HAP-1 (cell line): ENCODE results near the gene BOD1.

Source experiments
- DNase-seq, 2 experiments: peaks; one replicate each; pipeline ENCODE4 v3.0.0-alpha.2; 2016 to 2020; ENCODE audit warnings: low spot score in 2 of 2
- H3K27me3 ChIP-seq: fragments of 250-450 bp; sonication (Bioruptor Pico); 2 replicates; pipeline ENCODE4 v1.5.1; 2020; ENCODE audit warnings: low read depth, mild to moderate bottlenecking, moderate library complexity
- H3K36me3 ChIP-seq: fragments of 250-450 bp; sonication (Bioruptor Pico); replicated peaks from 2 replicates; pipeline ENCODE4 v1.5.1; 2020; ENCODE audit warnings: mild to moderate bottlenecking
- H3K4me1 ChIP-seq: fragments of 250-450 bp; sonication (Bioruptor Pico); 2 replicates; pipeline ENCODE4 v1.5.1; 2020; ENCODE audit warnings: mild to moderate bottlenecking
- H3K4me3 ChIP-seq: fragments of 250-450 bp; sonication (Bioruptor Pico); 2 replicates; pipeline ENCODE4 v1.5.1; 2020; ENCODE audit warnings: mild to moderate bottlenecking, moderate library complexity
- H3K9me3 ChIP-seq: fragments of 250-450 bp; sonication (Bioruptor Pico); 2 replicates; pipeline ENCODE4 v1.5.1; 2020; ENCODE audit warnings: mild to moderate bottlenecking, moderate library complexity
- in situ Hi-C: fragments of 300-500 bp; cut with MboI; formaldehyde crosslinking; loops from 3 replicates; pipeline ENCODE4 v1.14.3; 2020; ENCODE audit warnings: low sequenced_read_pairs, inconsistent platforms, mixed read lengths

BOD1 gene

DNA sequence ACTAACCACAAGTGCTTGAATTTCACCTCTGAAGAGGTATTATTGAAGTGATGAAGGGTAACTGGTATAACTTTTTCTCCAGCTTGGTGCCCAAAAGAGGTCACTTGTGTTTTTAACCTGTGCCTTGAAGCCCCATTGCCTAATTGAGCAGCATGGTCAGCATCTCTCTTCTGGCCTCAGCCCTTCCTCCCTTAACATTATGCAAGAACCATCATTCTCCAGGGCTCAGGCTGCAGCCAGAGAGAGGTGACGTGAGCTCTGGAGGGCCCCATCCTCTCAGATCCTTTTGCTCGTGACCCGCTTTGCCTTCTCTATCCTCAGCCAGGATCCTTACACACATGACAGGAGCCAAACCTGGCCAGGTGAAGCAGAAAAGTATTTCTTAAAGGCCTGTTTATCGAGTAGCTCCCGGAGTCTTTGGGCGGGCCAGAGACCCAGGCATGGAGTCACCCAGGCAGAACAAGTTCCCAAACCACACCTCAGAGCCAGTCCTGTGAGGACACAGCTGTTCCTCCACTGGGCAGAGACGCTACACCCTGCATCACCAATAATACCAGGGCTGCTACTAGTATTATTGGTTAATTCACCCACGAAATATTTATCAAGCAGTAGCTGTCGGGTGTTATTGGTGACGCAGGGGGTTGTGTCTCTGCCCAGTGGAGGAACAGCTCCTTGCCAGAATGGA lies 29.6 kb upstream of the BOD1 start:
- no peaks in the 10 kb centered on the region for H3K27me3 ChIP-seq
- no peak overlapping the region for H3K4me3 ChIP-seq
- no peaks in the 10 kb centered on the region for H3K36me3 ChIP-seq
- H3K4me1 ChIP-seq = no peaks in the 10 kb centered on the region
- DNase-seq = no peak
- in situ Hi-C loops = no loop called here
- no peaks in the 10 kb centered on the region for H3K9me3 ChIP-seq

DNA sequence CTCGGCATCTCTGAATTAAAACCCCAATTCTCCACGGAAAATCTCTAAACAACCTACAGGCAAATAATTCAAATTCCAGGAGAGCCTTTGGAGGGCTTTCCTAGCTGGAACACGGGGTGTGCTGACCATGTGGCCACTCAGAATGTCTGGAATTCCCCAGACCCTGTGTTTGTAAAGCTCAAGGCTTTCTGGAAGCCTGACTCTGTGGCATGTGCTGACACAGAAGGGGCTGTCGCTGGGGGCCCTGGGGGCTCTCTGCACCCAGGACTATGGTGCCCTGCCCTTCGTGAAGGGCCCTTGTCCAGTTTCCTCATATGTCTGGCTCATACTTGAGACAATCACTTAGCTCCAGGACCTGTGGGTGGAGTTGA lies 29.0 kb upstream of the BOD1 start:
- in situ Hi-C loops = no loop called here
- Histone ChIP-seq H3K4me3 (no peak overlapping the region), H3K27me3 (no peaks in the 10 kb centered on the region), H3K4me1 (no peaks in the 10 kb centered on the region), H3K9me3 (no peaks in the 10 kb centered on the region), H3K36me3 (no peaks in the 10 kb centered on the region)
- DNase-seq = no peak

DNA sequence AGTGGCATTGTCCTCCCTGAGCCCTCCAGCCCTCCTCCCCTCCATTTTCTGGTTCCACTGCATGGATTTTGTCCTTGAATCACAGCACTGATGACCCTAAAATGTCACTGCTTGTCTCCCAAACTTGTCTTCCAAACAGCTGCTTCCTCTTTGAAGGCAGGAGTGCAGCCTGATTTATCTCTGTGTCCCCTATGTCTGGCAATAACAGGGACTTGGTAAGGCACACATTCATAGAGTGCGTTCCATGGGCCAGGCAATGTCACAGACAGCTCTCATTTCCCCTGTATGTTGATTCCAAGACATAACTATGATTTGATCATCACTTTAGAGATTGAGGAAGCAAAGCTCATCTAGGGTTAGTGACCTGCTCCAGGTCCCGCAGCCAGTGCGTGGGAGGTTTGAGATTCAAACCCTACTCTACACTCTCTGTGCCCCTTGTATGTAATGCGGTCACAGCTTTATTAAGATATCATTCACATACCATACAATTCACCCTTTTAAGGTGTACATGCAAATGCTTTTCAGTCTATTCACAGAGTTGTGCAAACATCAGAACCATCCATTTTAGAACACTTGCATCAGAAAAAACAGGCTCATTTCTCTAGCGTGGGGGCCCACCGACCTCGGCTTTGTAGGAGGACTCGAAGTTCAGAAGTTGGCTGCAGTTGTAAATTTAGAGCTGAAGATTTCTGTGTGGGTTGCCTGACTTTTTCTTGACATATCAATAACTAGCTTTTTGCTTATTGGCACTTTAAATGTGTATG lies 28.4 kb upstream of the BOD1 start:
- in situ Hi-C loops = no loop called here
- DNase-seq = no peak
- H3K9me3 ChIP-seq = no peaks in the 10 kb centered on the region

DNA sequence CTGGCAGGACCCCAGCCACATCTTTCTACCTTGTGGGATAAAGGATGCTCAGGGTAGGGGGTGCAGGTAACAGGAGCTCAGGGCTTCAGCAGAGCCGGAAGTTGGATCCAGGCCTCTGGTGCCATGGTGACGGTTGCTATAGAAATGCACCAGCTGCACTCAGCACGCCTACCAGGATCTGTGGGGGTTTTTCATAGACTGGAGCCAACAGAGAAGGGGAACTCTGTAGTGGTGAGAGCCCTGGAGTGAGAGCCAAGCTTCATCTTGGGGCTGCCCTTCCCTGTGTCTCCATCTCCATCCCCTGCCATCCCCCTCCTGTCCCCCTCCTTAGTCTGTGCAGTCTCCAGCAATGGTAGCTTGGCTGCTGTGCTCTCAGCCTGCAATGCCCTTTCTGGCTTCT lies 27.5 kb upstream of the BOD1 start:
- in situ Hi-C loops = no loop called here

More for the DNA sequence above, 28.4 kb upstream of the BOD1 start:
- H3K4me1 ChIP-seq = no peaks in the 10 kb centered on the region
- H3K27me3 ChIP-seq = no peaks in the 10 kb centered on the region
- H3K4me3 ChIP-seq = no peak overlapping the region
- no peaks in the 10 kb centered on the region for H3K36me3 ChIP-seq

DNA sequence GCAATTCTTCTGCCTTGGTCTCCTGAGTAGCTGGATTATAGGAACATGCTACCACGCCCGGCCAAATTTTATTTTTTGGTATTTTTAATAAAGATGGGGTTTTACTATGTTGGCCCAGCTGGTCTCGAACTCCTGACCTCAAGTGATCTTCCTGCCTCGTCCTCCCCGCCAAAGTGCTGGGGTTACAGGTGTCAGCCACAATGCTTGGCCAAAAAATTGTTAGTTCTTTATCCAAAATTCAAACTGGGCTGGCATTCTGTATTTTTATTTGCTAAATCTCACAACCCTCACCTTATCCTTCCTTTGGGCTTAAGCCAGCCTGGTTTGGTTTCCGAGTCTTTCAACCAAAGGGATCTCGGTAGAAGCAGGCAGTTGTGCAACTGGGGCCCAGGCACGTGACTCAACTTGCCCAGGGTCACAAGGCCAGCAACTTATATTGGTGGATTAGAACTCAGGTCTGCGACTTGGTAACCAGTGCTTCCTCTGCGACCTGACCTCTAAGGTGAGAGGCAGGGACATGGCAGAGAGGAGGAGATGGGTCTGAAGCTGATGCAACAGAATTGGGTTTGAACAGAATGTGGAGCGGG lies 26.5 kb upstream of the BOD1 start:
- H3K9me3 ChIP-seq = no peaks in the 10 kb centered on the region
- no peaks in the 10 kb centered on the region for H3K36me3 ChIP-seq
- in situ Hi-C loops = no loop called here
- DNase-seq = no peak
- no peaks in the 10 kb centered on the region for H3K4me1 ChIP-seq
- no peaks in the 10 kb centered on the region for H3K27me3 ChIP-seq
- no peak overlapping the region for H3K4me3 ChIP-seq

More for the DNA sequence above, 27.5 kb upstream of the BOD1 start:
- no peak overlapping the region for H3K4me3 ChIP-seq
- no peaks in the 10 kb centered on the region for H3K36me3 ChIP-seq
- H3K27me3 ChIP-seq = no peaks in the 10 kb centered on the region
- DNase-seq = no peak
- H3K4me1 ChIP-seq = no peaks in the 10 kb centered on the region
- no peaks in the 10 kb centered on the region for H3K9me3 ChIP-seq

DNA sequence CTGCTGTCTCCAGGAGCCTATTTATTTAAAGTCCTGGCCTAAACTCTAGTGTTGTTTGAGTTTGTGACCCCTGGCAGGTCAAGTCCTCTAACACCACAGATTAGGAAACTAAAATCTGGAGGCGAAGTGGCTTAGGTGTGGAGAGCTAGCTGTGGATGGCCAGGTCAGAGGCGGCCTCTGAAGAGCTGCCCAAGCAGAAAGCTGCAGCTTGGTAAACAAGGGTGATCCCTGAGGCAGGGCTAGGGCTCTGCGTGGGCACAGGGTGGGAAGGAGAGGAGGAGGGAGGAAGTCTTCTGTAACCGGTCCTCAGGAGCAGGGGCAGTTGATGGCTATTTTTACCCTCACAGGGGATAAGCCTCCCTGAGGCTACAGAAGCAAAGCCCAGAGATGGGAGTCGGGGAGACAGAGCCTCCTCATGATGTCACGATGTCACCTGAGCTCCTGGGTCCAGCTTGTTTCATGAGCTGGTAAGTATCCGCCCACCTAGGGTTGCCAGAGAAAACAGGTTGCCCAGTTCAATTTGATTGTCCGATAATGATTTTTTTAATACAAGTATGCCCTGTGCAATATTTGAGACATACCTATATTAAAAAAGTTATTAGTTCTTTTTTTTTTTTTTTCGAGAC lies 25.9 kb upstream of the BOD1 start:
- no peak overlapping the region for H3K4me3 ChIP-seq
- no peaks in the 10 kb centered on the region for H3K4me1 ChIP-seq
- in situ Hi-C loops = no loop called here
- DNase-seq = no peak
- H3K27me3 ChIP-seq = no peaks in the 10 kb centered on the region
- no peaks in the 10 kb centered on the region for H3K9me3 ChIP-seq
- H3K36me3 ChIP-seq = no peaks in the 10 kb centered on the region

DNA sequence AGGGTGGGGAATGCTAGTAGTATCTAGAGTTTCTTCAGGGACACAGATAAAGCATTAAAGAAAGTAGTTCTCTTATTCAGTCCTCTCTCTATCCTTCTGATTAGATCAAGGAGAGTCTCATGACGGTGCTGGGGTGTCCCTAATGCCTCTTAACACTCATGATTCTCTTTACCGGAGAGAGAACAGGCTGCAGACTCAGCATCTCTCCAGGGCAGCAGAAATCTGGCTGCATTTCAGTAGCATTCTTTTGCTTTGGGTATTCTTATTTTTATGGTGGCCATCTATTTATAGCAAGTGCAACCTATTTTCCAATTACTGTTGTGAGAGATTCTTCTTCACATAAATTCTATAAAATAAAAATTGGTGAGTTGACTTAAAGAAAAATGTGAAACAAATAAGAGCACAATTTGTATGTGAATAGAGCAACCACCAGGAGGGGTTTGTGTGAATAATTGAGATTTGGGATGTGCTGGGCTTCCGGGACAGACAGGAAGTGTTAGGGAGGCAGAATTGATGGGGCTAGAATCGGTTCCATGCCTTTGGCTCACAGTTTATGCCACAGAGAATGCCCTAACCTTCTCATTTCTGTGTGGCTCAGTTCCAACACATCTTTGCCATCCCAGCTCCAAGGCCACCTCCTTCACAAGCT lies 23.8 kb upstream of the BOD1 start:
- no peaks in the 10 kb centered on the region for H3K27me3 ChIP-seq
- H3K4me1 ChIP-seq = no peaks in the 10 kb centered on the region
- in situ Hi-C loops = no loop called here
- H3K36me3 ChIP-seq = no peaks in the 10 kb centered on the region
- no peaks in the 10 kb centered on the region for H3K9me3 ChIP-seq
- no peak for DNase-seq
- H3K4me3 ChIP-seq = no peak overlapping the region

DNA sequence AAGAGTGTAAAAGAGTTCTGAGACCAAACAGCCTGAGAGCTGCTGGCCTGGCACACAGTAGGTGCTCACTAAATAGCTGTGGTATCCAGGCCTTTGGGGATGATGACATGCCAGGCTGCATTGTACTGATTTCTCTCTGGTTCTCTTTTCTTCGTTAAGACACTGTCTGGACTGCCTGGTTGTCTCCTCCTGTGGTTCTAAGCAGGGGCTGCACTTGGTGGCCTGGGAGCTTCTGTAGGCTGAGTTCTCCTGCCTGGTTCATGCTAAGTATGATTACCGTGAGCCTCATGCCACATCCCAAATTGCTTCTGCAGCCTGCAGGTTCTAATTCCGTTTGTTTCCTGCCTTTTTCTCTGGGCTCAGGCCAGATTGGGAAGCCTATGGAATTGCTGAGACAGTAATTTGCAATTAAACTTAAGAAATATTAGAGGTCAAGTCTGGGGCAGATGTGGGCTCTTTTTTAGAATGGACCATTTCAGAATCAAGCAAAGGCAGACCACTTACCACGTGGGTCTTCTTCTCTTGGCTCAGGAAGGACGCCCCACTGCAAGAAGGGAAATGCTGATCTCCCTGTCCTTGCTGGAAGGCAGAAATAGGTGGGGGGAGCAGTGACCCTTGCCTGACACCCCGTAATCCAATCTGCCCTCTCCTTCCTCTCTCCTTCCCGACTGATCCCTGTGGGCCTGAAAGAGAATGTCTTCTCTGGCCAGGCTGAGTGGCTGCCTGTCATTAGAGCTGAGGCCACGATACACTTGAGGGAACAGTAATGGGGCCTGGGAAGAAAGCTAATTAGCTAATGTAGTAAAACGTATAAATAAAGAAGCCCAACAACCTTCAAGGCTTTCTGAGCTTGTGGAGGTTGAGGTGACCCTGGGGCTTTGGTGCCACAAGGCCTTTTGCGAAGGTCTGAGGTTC lies 21.9 kb upstream of the BOD1 start:
- H3K4me1 ChIP-seq = no peaks in the 10 kb centered on the region
- in situ Hi-C loops = no loop called here

DNA sequence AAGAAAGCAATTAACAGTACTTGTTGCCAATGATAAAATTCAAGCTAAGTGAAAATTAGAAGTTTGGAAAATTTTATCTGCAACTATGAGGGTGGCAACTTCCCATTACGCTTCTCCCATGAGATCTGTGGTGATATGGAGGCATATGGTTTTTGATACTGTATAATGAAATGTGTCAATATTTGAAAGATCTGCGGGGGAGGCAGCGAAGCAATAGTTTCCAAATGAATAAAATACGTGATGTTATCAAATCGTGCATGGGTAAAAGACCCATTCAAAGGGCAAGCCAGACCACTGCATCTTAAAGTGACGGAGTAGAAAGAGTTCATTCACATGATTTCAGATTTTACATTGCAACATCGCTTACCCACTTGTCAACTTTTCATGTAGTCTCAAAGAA lies 20.9 kb upstream of the BOD1 start:
- DNase-seq = no peak
- H3K4me3 ChIP-seq = no peak overlapping the region
- in situ Hi-C loops = no loop called here
- no peaks in the 10 kb centered on the region for H3K9me3 ChIP-seq
- no peaks in the 10 kb centered on the region for H3K27me3 ChIP-seq
- no peaks in the 10 kb centered on the region for H3K36me3 ChIP-seq
- H3K4me1 ChIP-seq = no peaks in the 10 kb centered on the region

More for the DNA sequence above, 21.9 kb upstream of the BOD1 start:
- no peaks in the 10 kb centered on the region for H3K27me3 ChIP-seq
- no peaks in the 10 kb centered on the region for H3K9me3 ChIP-seq
- no peak overlapping the region for H3K4me3 ChIP-seq
- no peaks in the 10 kb centered on the region for H3K36me3 ChIP-seq
- DNase-seq = no peak

DNA sequence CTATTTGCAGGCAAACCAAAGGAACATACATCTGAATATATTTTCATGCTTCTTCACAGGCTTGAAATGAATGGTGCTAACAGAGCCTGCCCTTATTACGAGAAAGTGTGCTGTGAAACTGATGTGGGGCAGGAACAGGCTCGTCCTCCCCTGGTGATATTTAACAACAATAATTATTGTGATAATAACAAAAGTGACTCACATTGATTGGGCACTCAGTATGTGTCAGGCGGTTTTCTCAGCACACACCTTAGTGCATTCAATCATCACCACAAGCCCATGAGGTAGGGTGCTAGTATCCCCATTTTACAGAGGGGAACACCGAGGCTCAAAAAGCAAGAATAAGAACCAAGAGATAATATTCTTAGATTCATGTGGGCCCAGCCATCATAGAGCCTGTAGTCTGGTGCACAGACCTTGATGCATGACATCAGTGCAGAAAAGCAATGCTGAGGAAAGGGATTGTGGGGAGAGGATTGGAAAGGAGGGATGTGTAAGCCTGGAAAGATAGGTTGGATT lies 18.1 kb upstream of the BOD1 start:
- Histone ChIP-seq H3K4me3 (no peak overlapping the region), H3K27me3 (no peaks in the 10 kb centered on the region), H3K36me3 (no peaks in the 10 kb centered on the region), H3K9me3 (no peaks in the 10 kb centered on the region), H3K4me1 (no peaks in the 10 kb centered on the region)
- no peak for DNase-seq
- in situ Hi-C loops = no loop called here

DNA sequence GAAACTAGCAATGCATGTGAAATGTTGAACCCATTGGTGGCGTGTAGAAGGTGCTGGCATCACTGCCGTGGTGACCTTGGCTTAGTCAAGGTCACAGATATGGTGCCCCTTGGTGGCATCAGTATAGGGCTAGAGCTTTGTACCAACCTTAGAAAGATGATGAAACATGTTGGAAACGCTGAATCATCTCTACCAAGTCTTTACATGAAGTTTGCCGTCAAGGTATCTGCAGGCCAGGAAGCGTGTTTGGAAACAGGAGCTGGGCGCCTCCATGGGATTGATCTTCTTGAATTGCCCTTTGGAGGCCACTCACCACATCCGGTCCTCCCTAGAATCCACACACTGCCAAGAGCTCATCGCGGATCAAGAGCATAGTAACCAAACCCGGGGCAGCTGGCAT lies 16.9 kb upstream of the BOD1 start:
- in situ Hi-C loops = no loop called here
- DNase-seq = no peak

DNA sequence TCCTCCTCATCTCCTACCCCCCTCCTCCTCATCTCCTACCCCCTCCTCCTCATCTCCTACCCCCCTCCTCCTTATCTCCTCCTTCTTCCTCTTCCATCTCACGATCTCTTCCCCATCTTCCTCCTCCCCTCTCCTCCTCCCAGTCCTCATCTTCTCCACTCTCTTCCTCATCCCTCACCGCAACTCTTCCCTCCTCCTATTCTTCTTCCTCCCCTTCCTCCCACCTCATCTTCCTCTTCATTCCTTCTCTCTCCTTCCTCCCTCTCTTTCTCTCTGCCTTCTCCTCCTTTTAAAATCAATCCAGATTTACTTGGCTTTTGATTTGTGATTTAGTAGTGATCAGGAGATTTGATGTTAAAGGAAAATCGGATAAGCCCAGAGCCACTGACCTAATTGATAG lies 15.0 kb upstream of the BOD1 start:
- H3K9me3 ChIP-seq = no peaks in the 10 kb centered on the region
- H3K27me3 ChIP-seq = no peaks in the 10 kb centered on the region
- in situ Hi-C loops = no loop called here
- no peak for DNase-seq
- no peaks in the 10 kb centered on the region for H3K4me1 ChIP-seq
- no peaks in the 10 kb centered on the region for H3K36me3 ChIP-seq
- no peak overlapping the region for H3K4me3 ChIP-seq

More for the DNA sequence above, 16.9 kb upstream of the BOD1 start:
- Histone ChIP-seq H3K36me3 (no peaks in the 10 kb centered on the region), H3K4me1 (no peaks in the 10 kb centered on the region), H3K27me3 (no peaks in the 10 kb centered on the region), H3K9me3 (no peaks in the 10 kb centered on the region), H3K4me3 (no peak overlapping the region)
